SK-N-SH treated with all-trans-retinoic acid at 6 μM for 48 hours (cell line): ENCODE results near the gene ASIC4.

ENCODE experiments used
- CSDC2 ChIP-seq: fragments of 250-450 bp; sonication (Bioruptor Pico); IDR thresholded peaks from 2 replicates; pipeline ENCODE4 v1.5.0; 2020; ENCODE audit warnings: mild to moderate bottlenecking, moderate library complexity
- PPARA ChIP-seq: fragments of 250-450 bp; sonication (Bioruptor Pico); IDR thresholded peaks from 2 replicates; pipeline ENCODE4 v1.5.0; 2020; ENCODE audit warnings: mild to moderate bottlenecking, borderline replicate concordance
- SNAI2 ChIP-seq: fragments of 250-450 bp; sonication (Bioruptor Pico); IDR thresholded peaks from 2 replicates; pipeline ENCODE4 v1.5.0; 2020; ENCODE audit warnings: mild to moderate bottlenecking, moderate library complexity
- ZFP30 ChIP-seq: fragments of 450-650 bp; formaldehyde crosslinking; IDR thresholded peaks from 2 replicates; pipeline ENCODE4 v1.5.0; 2022; ENCODE audit warnings: mild to moderate bottlenecking, moderate library complexity
- ZNF70 ChIP-seq: fragments of 450-650 bp; formaldehyde crosslinking; IDR thresholded peaks from 2 replicates; pipeline ENCODE4 v1.5.0; 2020; ENCODE audit warnings: mild to moderate bottlenecking, moderate library complexity
- TF ChIP-seq, protein P1 (sequence below): fragments of 250-450 bp; sonication (Bioruptor Pico); IDR thresholded peaks from 2 replicates; pipeline ENCODE4 v1.8.0; 2020; ENCODE audit warnings: mild to moderate bottlenecking, moderate library complexity, borderline replicate concordance

- TF ChIP-seq ZFP30 (CRISPR knock-in tag) (no peak), CSDC2 (CRISPR knock-in tag) (no peak), ZNF70 (CRISPR knock-in tag) (no peak), SNAI2 (no peak), PPARA (CRISPR knock-in tag) (no peak)
- TF ChIP-seq, protein P1, sequence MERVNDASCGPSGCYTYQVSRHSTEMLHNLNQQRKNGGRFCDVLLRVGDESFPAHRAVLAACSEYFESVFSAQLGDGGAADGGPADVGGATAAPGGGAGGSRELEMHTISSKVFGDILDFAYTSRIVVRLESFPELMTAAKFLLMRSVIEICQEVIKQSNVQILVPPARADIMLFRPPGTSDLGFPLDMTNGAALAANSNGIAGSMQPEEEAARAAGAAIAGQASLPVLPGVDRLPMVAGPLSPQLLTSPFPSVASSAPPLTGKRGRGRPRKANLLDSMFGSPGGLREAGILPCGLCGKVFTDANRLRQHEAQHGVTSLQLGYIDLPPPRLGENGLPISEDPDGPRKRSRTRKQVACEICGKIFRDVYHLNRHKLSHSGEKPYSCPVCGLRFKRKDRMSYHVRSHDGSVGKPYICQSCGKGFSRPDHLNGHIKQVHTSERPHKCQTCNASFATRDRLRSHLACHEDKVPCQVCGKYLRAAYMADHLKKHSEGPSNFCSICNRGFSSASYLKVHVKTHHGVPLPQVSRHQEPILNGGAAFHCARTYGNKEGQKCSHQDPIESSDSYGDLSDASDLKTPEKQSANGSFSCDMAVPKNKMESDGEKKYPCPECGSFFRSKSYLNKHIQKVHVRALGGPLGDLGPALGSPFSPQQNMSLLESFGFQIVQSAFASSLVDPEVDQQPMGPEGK (CRISPR knock-in tag) = no peak
Observed at GRCh38 chr2:219489315-219489714, 25.0 kb upstream of the ASIC4 start.
